GM21737 (cell line): Measurements from ENCODE around the gene LAMTOR5.
"Not testable (repeated sequence)": the region's sequence is repeated elsewhere in the genome, so short reads cannot be mapped to it uniquely, and the experiment has no call there.

Experiments
- ATAC-seq: cut with Tn5 transposase; IDR thresholded peaks from one replicate; pipeline ENCODE4 v1.9.1; 2021; ENCODE audit warnings: mild to moderate bottlenecking, moderate library complexity; ENCODE audit not compliant: unreplicated experiment

Gene LAMTOR5

DNA sequence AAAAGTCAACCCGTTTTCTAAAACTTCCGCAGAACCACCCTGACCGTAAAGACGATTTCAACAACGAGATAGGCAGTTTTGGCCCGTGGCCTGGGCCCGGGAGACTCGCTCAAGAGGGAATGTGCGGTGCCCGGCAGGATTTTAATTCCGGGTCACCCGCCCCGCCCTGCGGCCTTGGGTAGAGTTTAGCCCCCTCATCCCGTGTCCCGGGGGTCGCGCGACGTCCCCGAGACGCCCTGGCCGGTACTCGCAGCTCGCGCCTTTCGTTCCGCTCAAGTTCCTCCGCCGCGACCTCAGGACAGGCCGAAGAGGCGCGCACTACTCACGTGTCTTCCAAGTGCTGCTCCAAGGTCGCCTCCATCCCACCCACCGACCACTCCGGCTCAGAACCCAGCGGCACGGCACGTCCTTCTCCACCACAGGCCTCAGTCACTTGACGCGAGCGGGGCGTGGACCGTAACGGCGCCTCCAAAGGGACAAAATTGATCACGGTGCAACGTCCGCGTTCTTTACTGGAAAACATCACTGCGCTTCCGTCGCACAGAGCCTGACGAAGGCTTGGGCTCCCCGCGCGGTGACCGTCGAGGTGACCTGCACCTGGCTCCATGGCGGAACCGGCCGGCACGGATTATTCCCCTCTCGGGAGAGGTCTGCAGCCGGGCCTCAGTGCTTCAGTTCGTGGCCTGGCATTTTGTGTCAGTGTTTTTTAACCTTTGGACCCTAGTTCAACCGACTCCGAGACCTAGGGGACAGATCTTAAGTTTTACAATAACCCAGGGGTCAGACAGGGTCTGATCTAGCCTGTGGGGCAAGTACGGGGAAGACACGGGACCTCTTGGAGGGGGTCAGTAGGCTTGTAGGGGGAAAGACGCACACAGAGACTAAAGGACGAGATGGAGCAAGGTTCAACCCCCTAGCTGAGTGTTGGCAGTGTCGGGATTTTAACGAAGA is at the start of gene LAMTOR5:
Gene LAMTOR5 (minus strand): TSS at position 435 of the 951 bp plus-strand sequence. CDS start 74 bp downstream, at position 361.
- peak; percentile 73 for ATAC-seq

DNA sequence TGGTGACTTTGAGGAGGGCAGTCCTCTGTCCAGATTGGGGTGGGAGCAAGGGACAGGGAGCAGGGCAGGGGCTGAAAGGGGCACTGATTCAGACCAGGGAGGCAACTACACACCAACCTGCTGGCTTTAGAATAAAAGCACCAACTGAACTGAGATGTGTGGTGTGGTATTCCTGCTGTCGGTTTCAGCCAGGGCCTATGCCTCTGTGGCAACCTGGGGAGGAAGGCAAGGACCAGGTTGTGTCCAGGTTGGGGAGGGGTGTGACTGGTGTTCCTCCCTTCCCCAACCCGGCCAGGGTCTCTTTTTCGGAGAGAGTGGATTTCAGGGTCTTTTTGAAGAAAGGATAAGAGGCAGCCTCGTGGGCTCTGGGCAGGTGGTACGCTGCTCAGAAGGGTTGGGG is 49.7 kb upstream of the LAMTOR5 start:
- ATAC-seq, result no peak

DNA sequence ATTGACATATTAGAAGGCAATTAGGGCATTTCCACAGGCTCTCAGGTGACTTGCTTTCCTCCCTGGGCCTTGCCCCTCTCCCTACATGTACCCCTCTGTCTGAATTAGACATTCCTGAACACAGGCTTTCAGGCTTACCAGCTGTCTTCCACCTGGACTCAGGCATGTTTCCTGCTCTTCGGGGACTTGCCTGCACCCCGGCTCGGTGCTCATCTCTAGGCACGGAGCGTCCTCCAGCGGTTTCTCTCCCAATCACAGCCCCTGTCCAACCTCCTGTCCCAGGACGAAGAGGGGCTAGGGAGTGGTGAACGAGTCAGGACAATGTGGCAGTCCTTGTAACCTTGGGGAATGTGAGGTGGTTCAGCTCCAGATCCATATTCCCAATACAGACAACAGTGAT is 47.7 kb upstream of the LAMTOR5 start:
- ATAC-seq, result no peak

DNA sequence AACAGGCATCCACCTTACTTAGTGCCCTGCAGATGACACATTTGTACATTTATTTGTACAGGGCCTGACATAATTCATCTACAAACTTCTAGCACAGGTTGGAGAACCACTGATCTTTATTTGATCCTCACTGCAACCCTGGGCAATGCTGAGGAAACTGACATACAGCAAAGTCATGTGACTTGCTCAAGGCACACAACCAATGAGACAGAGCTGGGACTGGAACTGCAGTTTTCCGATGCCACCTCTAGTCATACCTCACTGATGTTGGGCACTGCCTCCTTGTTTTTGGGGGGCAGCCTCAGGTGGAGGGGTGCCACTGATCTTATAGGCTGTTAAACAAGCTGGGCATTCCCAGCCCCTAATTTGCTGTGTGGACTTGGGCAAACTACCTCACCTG is 46.8 kb upstream of the LAMTOR5 start:
- ATAC-seq, result no peak

DNA sequence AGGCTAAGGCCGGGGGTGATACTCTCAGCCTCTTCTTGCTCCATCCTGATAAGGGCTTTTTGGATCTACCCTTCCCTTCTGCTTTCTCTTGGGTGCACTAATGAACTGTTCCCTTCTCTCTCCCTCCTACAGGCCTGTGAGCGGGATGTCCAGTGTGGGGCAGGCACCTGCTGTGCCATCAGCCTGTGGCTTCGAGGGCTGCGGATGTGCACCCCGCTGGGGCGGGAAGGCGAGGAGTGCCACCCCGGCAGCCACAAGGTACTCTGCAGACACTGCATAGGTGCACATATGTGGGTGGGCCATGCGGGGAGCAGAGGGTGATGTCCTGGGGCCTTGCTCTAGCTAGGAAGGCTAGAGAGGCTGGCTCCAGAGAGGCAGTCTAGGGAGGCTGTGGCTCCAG is 46.3 kb upstream of the LAMTOR5 start:
- ATAC-seq, result no peak

DNA sequence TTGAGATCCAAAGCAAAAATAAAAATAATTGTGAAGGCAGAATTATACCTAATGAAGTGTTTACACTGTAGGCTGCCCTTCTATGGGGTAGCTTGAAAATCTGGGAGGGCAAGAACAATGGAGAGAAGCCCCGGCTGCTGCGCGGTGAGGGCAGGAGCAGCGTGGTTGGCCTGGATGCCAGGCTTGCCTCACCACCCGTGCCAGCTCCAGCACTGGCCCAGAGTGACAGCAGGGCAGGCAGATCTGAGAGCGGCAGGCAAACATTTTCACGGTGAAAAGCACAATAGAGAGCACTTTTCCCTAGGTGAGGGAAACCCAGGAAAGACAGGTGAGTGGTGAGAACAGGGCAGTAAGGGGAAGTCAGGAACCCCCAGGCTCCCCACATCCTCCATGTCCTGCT is 44.8 kb upstream of the LAMTOR5 start:
- ATAC-seq, result no peak

DNA sequence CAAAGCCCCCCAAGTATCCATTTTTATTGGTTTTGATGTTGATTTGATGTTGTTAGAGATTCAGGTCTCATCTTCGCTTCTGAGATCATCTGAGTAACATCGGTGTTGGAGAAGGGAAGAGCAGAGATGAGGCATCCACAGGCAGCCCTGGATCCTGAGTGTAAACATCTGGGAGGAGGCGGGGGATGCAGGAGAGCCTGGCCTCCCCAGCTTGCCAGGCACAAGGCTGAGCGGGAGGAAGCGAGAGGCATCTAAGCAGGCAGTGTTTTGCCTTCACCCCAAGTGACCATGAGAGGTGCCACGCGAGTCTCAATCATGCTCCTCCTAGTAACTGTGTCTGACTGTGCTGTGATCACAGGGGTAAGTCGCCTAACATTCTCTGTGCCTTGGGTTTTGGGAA is 43.4 kb upstream of the LAMTOR5 start, which contains the start of gene PROK1:
Gene PROK1 (plus strand): TSS at position 221 of the 400 bp plus-strand sequence. CDS start 68 bp downstream, at position 289.
- no peak for ATAC-seq

DNA sequence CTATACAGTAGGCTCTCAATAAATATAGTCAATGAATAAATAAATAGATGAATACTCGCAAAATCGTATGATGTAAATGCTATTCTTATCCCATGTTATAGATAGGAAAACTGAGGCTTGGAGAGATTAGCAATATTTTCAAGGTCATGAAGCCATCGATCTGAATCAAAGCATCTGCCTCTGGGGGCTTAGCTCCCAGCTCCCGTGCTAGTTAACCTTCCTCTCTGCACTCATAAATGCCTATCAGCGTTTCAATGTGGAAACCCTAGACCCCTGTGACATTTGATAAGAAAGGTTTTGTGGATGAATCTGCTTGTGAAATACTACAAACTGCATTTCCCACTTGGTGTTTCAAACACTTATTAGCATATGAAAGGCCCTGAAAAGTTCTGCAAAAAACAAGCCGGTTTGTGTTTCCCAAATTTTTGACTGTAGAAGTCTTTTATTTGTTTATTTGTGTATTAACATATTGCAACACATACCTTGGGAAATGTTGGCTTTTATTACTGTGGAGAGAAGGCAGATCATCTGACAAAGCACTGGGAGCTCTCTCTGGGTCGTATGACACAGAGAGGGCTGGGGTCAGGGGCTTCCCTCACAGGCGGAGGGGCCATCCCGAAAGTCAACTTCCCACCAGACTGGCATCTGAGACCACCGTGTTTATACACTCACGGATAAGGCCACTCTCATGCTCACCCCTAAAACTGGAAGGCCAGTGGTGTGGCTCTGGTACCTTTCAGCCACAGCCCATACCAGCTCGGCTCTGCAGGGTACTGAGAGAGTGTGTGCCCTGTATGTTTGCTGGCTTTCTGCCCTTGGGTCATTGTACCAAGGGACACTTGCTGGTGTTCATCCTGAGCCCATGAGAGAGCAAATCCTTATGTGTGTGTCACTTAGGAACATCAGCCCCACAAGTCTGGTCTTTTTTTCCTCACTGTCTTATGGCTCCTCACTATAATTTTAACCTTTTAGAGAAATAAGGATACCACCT is 42.5 kb upstream of the LAMTOR5 start:
- no peak for ATAC-seq

DNA sequence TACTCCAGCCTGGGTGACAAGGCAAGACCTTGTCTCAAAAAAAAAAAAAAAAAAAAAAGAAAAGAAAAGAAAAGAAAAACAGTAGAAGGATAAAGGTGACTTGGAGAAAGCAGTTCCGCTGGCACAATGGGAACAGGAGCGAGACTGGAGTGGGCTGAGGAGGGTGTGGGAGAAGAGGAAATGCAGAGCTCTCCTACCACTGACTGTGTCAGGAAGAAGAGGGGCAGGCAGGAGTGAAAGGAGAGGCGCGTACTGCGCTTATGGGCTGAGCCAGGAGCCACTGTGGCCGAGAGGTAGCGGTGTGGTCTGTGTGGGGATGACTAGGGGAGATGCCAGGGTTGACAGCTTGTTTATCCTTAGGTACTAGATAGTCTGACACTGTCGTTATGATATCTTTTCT is 37.1 kb upstream of the LAMTOR5 start:
- no peak for ATAC-seq

DNA sequence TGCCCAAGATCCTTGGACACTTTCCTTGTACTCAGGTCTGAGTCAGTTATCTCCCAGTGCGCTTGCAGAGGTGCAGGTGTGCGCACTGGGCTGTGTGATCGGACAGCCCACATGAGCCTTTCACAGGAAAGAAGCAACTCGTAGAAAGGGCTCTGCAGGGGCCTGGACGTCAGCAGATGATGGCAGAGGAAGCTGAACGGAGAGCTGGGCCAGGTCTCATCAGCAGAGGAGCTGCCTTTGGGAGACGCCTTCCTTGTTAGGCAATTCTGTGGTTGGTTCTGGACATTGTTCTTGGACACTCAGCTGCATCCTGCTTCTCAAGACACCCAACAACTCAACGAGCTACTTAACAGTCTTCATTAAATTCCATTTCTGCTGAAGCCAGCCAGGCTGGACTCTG is 36.0 kb upstream of the LAMTOR5 start:
- ATAC-seq, result no peak

DNA sequence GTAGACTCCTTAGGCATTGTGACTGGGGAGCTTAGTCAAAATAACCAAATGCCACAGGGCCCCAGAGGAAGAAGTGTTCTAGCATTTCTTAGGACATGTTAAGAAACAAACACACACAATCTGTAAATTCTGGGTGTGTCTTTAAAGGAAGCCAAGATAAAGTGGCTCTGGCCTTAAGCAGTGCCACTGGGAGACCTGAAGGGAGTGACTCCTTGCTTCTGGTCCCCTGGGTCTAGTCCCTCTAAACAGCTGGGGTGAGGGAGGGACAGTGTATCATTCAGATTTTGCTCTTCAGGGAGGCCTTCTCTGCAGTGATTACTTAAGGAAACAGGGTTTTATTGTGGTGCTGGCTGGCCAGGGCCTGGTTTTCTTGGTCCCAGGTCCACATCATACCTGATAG is 34.4 kb upstream of the LAMTOR5 start:
- ATAC-seq, result no peak

DNA sequence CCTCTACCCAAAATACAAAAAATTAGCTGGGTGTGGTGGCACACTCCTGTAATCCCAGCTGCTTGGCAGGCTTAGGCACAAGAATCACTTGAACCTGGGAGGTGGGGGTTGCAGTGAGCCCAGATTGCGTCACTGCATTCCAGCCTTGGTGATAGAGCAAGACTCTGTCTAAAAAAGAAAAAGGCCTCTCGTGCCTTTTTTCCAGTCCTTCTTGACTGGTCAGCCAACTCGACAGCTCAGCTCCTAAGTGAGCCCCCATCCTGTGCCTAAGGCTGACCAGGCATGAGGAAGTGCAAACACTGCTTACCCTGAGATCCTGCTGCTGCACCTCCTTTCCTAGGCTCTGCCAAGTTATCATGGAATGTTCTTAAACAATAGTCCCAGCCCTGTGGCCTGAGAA is 33.4 kb upstream of the LAMTOR5 start:
- ATAC-seq, result no peak

DNA sequence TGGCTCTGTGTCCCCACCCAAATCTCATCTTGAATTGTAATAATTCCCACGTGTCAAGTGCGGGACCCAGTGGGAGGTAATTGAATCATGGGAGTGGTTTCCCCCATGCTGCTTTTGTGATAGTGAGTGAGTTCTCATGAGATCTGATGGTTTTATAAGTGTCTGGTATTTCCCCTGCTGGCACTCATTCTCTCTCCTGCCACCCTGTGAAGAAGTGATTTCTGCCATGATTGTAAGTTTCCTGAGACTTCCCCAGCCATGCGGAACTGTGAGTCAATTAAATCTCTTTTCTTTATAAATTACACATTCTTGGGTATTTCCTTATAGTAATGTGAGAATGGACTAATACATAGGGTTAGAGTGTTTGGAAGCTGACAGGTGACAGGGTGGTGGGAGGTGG is 32.4 kb upstream of the LAMTOR5 start:
- not testable (repeated sequence) for ATAC-seq

DNA sequence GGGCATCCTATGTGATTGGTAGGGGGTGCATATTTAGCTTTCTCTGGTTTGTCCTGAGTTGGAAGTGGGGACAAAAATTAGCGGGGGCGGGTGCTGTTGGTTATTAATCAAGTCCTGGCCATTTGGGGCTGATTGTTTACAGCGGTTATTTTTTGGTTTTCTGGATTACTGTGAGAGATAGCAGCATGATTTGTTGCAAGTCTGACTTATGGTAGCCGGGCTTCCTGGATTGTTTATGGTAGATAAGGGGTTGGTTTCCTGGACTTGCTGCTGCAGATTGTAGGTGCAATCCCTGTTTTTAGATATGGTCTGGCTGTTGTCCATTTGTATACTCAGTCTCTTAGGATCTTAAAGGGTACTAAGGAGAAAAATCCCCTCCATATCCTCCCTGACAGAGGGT is 31.4 kb upstream of the LAMTOR5 start:
- no peak for ATAC-seq

DNA sequence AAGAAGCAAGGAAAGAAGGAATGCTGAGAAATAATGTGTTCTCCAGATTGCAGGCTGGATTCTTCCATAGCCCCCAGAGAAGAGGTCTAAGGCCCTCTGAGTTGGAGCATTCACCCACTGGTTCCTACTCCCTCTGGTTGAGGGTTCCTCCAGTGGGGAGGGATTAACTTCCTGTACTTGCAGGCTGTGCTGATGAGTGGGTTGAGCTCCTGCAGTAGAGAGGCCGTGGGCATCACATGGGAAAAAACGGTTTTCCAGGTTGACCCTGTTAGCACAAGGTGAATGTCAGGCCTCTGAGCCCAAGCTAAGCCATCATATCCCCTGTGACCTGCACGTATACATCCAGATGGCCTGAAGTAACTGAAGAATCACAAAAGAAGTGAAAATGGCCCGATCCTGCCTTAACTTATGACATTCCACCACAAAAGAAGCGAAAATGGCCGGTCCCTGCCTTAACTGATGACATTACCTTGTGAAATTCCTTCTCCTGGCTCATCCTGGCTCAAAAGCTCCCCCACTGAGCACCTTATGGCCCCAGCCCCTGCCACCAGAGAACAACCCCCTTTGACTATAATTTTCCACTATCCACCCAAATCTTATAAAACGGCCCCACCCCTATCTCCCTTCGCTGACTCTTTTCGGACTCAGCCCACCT is 30.3 kb upstream of the LAMTOR5 start:
- ATAC-seq, result not testable (repeated sequence)

DNA sequence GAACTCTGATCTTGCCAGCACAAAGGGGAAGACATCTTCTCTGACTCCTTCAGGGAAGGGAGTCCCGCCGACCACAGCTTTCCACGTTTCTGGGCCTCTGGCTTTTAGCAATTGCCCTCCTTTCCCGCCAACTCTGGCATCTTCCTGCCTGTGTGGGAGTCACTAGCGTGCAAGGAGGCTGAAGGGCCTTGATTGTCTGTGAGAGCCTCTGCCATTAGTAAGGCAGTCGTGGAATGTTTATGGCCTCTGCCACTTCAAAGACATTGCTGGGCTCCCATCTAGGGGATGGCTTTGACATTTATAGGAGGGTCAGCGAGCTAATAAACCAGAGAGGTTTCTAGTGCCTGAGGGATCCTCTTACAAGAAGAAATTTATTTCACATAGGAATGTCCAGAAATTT is 29.1 kb upstream of the LAMTOR5 start:
- ATAC-seq, result no peak

DNA sequence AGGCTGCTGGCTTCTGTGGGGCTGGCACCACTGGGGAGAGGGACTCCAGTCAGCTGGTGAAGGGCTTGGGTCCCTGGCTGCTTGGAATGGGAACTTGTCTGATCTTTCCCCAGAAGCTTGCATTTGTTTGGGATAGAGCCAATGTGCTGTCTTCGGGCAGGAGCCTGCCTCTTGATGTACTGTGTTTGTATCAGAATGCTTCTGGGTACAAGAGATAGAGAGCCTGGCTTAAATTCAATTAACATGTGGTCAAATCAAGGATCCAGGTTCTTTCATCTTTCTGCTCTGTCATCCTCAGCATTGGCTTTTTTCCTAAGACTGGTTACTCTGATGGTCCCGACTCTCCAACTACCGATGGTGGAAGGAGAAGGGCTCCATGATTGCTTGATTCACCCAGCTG is 27.5 kb upstream of the LAMTOR5 start:
- ATAC-seq, result no peak

DNA sequence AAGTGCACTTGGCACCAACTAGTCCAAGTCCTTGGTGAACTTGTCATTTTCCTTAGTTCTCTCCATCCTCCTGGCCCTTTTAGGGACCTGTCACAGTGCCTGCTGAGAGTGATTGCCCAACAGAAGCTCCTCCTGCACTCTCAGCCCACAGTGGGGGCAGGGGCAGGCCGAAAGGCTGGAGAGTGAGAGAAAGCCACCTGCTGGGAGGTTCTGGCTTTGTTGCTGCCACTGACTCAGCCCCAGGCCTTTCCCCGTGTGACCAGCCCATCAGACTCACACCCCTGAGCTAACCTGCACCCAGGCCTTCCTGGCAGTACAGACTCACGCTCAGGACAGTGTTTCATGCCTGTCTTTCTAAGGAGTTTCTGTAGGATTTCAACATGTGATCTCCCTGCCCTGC is 26.3 kb upstream of the LAMTOR5 start:
- ATAC-seq, result no peak

DNA sequence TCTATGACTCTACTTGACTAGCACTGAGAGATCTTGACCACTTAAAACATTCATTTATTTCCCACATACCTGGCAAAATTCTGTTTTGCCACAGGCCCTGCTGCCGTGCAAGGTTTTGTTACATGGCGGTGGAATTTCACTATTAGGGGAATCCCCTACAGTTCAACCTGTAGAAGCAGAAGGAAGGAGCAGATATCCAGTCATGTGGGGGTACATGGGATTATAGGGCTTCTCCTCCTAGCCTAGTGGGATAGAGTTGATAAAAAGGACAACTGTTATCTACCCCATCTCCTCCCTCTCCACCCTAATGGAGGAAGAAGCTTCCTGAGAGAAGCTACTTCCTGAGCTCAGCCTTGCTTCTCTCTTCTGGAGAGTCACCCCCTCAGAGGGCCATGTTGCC is 25.7 kb upstream of the LAMTOR5 start:
- ATAC-seq, result no peak

DNA sequence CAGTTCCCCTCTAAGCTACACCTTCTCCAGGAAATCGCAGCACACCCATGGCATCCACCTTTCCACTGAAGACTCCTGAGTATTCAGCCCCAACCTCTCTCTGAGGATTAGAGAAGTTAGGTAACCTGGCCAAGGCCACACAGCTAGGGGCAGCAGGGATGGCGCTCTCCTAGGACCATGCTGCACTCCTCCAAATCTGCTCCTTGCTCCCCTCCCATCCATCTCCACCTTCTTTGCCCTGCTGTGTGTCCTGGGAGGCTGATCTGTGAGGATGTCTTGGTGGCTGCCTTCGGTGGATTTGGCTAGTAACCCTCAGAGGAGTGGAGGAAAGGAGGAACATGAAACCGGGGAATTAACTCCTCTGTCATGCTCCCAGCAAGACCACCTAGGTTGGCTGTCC is 23.4 kb upstream of the LAMTOR5 start:
- ATAC-seq, result no peak

DNA sequence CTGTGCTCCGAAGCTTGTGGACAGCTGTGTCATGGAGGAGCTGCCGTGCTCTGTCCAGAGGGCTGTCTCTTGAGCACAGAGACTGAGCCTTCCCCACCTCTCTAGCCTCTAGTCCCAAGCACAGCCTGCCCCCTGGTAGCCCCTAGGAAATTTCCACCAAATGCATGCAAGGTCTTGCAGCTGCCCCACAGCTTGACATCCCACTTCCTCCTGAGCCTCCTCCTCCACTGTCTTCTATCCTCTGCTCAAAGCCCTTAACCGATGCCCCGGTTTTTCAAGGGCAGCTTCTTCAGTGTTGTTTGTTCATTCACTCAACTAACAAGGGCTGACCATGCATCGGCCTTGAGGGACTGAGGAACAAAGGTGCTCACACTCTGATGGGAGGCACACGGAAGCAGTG is 22.9 kb upstream of the LAMTOR5 start:
- ATAC-seq, result no peak
